Occipital lobe (tissue), 2 donors: ENCODE results near the gene ITPRID1. TPM values are rescaled to one million over a fixed set of nuclear protein-coding genes. Genes with fewer than 3 reads are reported as not detected.
"Not testable (repeated sequence)": the region's sequence is repeated elsewhere in the genome, so short reads cannot be mapped to it uniquely, and the experiment has no call there.

Experiments
- DNase-seq: peaks from one replicate; lab custom pipeline; 2025; lab: John Stamatoyannopoulos, UW
- total RNA-seq: library from RNA; depleted of rRNA; stranded (reverse); fragments of >200 nt; gene quantifications from one replicate; pipeline ENCODE4 v1.2.3, GENCODE V29; 2014

The ITPRID1 gene
- total RNA-seq, 1 donor from 2014 or later = 8.6 TPM

DNA sequence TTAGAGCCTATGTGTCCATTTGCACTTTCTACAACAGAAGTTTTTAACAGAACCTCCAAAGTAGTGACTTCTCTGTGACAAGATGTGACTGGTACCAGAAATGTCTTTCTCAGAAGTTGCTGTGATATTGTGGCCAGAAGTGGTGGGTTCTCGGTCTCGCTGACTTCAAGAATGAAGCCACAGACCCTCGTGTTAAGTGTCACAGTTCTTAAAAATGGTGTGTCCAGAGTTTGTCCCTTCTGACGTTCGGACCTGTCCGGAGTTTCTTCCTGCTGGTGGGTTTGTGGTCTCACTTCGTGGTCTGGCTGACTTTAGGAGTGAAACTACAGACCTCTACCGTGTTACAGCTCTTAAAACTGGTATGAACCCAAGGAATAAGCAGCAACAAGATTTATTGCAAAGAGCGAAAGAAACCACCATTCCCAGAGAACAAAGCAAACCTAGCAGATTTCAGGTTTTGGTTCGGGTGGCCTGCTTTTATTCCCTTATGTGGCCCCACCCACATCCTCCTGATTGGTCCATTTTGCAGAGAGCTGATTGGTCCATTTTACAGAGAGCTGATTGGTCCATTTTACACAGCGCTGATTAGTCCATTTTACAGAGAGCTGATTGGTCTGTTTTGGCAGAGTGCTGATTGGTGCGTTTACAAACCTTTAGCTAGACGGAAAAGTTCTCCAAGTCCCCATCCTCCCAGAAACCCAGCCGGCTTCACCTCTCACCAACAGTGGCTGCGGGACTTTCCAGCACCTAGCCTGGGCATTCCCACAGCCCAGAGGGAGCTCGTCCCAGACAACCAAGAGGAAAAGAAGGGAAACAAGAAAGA lies 3.0 kb downstream of the ITPRID1 start:
- DNase-seq = no peak

DNA sequence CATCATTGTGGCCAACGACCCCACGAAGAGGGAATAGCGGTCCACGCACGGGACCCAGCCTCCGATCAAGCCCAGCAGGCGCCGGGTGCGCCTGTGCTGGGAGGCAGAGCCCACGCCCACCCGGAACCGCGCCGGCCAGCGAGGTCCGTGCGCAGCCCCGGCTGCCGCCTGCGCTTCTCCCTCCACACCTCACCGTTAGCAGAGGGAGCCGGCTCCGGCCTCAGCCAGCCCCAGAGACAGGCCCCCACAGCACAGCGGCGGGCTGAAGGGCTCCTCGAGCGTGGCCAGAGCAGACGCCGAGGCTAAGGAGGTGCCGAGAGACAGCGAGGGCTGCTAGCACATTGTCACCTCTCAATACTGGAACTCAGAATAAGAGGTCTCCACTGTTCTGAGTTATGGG lies 3.6 kb downstream of the ITPRID1 start:
- no peak for DNase-seq

DNA sequence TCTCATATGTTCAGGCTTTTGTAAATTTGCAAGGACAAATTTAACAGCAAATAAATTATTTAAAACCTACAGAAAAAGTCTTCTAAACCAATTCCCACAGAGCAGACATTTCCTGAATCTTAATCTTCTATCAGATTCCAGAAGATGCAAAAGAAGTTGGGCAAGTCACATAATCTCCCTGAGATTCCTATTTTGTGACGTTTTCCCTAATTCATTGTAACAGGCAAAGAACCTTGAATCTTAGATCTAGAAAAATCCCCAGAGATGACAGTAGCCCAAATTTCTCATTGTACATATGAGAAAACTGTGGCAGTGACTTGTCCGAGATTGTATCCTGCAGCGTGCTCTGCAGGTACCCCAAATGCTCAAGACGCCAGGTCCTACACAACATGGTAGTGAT lies 4.9 kb downstream of the ITPRID1 start:
- DNase-seq = no peak

DNA sequence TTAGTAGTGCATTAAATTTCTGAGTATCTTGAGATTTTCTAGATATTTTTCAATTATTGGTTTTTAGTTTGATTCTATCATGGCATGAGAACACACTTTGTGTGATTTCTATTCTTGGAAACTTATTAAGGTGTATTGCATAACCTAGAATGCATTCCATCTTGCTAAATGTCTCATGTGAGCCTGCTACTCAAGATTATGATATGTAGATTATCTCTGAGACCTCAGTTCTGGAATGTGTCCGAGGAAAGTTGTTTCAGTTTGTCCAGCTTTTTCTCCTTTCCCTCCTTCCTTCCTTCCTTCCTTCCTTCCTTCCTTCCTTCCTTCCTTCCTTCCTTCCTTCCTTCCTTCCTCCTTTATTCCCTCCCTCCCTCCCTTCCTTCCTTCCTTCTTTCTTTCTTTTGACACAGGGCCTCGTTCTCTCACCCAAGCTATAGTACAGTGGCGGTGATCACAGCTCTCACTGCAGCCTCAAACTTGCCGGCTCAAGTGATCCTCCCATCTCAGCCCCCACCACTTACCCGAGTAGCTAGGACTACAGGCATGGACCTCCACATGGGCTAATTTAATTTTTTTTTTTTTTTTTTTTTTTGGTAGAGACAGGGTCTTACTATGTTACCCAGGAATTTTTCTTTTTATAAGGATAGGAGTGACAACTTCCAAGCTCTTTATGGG lies 7.6 kb downstream of the ITPRID1 start:
- no peak for DNase-seq

DNA sequence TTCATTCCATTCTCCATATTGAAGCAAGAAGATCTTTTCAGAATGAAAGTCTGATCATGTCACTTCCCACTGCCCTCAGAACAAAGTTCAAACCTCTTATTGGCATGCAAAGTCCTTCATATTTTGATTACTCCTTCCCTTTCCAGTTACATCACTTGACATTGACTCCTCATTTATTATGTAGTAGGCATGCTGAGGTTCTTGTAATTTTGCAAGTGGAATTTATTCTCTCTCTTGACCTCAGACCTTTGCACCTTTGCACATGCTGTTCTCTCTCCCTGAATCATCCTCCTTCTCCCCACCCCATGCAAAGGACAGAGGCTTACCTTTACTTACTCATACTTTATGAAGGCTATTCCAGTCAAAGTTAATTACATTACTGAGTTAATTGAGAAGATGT lies 13.0 kb downstream of the ITPRID1 start:
- no peak for DNase-seq

DNA sequence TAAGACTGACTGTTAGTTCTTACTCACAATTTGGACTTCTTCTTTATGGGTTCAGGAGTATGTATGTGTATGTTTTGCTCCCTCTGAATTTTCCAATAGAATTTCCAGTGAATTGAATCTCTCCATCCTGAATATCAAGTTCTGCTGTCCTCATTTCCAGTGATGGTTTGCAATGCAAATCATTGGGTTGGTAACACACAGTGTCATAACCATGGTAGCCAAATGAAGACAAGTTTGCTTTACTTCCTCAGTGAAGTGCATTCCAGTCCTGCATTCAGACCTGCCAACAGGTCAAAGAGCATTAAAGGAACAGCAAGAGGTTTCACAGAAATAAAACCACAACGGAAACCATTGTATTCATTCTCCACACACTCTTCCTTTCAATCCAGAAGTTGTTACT lies 15.2 kb downstream of the ITPRID1 start:
- no peak for DNase-seq

DNA sequence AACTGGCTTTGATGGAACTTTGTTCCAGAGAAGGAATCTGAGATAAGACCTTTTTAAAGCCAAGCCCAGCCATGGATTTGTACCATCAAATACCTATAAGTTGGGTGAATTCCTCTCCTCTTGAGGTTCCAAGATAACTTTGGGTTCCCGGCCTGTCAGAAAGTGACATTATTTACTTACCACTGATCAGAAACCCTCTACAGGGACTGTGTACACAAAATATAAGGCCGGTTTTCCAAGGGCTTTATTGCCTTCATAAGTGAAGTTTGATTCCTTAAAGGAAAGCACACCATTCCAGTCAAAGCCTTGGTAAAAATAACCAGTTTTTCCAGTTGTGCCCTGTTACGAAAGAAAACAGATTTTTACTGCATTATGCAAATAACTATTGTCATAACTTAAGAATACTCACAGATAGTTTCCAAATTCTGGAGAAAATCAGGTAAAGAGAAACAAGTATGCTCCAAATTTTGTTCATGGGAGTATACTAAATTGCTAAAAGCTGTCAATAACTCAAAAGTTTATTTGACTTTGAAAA lies 26.8 kb downstream of the ITPRID1 start:
- not testable (repeated sequence) for DNase-seq

DNA sequence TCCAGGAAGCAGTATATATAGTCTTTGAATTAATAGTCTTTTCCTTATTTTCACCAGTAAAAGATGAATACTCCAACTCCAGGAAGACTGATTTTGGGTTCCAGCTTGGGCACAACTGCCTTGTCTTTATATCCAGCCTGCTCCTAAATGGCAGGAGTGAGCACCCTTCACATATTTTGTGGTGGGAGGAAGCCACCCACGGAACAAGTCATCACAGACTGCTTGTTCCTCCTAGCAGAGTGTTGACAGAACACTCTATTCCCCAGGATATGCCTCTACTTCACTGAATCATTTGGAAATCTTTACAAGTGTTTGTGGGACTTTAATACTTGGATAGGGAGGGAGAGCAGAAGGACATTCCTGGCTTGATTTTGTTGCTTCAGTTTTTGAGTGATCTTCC lies 31.7 kb downstream of the ITPRID1 start:
- peak; percentile 15 for DNase-seq

DNA sequence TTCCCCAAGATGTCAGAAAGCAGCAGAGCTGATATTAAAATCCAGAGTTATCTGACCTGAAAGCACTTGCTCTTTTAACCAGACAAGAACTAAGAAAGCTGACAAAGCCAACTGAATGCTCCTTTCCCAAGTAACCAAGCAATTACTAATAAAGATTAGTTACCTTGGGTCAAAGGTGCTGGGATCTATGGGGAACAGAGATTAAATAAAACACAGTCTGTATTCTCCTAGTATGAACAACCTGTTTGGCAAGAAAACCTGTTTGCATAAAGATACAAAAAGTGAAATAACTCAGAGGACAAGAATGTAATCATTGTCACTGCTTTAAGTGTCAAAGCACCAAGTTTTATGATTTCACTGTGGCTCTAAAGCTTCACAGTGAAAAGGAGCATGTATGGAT lies 35.7 kb downstream of the ITPRID1 start:
- no peak for DNase-seq

DNA sequence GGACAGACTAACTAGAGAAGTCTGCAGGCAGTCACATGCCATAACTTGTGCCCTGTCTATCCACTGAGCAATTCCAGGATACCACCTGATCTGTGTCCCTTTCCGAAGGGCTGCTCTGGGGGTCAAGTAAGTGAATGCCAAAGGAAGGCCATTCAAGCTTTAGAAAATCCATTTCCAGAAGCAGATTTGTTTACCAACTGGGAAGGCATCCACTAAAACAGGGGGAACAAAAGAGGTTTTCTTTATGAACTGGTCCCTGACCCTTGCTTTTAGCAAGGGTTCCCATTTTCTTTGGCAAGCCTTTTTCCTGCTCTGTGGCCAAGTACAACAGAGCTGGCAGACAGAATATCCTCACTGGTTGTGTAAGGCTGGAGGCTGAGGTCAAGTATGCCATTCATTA lies 36.5 kb downstream of the ITPRID1 start:
- no peak for DNase-seq

DNA sequence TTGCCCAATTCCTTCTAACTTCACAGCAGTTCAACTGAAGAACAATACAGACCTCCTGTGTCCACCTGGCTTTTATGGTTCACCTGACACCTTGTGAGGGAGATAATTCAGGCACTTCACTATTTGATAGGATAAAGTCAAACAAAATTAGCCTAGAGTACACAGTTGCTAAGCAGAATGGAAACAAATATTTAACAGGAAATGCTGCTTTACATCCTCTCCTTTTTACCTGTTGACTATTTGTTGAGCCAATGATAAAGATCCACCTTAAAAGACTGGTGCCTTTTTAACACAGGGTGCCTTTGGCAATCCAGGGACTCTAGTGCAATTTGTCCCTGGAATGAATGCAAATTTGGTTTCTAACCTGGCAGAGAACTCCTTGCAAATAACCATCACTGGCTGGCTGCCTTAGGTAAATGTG lies 39.8 kb downstream of the ITPRID1 start:
- no peak for DNase-seq

DNA sequence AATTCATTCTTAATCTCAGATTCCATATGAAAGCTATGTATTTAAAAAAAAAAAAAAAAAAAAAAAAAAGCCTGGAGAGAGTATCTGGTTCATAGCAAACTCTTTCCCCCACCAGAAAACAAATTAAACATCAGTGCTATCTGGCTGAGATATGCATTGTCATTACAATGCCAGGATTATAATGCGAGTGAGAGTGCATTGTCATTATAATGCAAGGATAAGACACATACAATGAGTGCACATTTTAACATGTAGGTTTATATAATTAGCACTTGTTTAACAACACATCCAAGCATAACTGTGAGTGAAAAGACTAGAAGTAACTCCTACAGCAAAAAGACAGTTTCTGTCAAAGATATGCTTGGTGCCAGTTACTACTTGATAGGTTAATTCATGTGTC lies 48.1 kb downstream of the ITPRID1 start:
- DNase-seq = no peak

DNA sequence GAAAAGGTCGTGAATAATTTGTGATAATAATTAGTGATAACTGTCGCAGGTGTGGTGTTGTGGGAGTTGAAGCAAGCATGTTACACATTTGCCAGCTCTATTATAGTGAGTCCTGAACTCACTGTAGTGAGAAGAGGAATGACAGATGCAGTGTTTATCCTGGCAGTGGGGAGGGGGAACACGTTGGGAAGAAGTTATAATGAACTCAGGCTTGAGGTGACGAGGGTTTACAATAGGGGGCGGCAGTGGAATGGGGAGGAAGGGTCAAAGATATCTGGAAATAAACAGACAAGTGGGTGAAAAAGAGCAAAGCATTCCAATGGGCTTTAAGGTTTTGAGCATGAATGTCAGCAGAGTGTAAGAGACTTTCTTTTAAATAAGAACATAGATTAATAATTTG lies 49.6 kb downstream of the ITPRID1 start:
- no peak for DNase-seq

DNA sequence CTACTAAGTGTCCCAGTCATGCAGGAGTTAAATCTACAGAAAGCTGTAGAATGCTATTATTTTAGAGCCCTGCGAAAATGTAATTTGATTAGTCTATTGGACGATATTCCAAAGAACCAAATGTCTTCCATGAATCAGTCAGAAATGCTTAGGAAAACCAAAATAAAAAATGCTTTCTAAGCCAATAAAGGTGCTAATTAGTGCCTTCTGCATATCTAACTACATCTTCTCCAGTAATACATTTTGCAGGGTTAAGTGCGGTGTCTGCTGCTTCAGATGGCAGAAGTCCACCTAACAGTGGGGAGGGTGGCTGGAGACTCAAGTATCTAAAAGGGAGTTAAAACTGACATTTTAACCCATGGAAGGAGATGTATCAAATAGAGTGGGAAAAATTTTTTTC lies 50.1 kb downstream of the ITPRID1 start:
- no peak for DNase-seq

DNA sequence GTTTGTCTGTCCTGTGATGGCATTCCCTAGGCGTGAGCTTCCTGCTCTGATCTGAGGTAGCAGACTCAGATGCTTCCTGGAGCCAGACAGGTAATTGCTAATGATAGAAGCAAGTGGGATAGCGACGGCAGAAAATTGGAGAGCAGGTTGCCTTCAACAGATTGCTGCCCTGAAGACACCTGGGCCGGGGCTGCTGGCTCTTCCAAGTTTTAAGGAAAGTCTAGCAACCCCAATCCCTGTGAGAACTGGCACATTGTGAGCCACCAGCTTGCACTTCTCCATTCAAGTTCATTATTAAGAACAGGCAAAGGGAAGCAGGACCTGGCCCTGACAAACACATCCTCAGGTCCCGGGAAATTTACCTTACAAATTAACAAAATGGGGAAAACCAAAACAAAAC lies 50.8 kb downstream of the ITPRID1 start:
- no peak for DNase-seq

DNA sequence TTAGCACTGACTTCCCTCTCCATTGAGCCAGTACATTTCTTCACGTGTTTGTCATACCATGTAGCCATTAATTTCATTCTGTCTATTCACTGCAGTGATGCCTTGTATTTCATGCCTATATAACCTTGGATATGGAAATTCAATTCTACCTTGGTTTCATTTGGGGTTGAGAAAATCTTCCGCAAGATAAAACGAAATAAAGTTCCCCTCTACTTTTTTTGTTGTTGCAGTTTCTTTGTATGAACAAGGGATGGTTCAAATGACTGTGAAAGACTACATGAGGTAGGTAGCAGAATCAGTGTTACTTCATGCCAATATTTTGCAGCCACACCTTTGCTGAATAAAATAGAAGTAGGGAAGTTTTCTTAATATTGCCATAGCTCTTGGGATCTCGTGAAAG lies 55.6 kb downstream of the ITPRID1 start:
- no peak for DNase-seq

DNA sequence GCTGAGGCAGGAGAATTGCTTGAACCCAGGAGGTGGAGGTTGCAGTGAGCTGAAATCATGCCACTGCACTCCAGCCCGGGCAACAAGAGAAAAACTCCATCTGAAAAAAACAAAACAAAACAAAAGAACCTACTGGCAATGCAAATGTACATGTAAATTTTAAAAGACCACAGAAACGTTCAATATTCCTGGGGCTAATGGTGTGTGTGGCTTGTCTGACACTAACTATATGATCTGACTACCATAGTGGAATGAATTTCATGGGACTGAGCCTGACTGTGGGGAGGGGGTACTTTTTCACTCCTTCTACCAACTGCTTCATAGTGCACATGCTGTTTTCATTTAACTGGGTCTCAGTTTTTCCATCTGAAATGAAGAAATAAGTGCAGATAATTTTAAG lies 69.6 kb downstream of the ITPRID1 start:
- no peak for DNase-seq

DNA sequence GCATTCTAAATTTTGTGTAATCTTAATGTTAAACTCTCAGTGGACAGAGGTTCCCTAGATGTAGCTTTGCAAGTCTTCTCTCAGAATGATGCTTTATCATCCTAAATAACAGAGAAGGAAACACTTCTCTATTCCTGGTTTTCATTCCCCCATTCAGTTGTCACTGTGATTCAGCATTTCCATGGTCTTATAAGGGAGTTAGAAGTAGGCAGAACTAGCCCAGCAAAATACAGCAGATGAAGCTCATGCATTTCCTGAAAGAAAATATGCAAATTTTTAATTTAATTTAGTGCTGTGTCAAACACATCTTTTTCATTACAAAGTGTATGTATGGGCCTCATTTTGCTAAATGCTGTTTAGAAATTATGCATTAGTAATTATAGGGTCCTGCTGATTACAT lies 70.1 kb downstream of the ITPRID1 start:
- no peak for DNase-seq

DNA sequence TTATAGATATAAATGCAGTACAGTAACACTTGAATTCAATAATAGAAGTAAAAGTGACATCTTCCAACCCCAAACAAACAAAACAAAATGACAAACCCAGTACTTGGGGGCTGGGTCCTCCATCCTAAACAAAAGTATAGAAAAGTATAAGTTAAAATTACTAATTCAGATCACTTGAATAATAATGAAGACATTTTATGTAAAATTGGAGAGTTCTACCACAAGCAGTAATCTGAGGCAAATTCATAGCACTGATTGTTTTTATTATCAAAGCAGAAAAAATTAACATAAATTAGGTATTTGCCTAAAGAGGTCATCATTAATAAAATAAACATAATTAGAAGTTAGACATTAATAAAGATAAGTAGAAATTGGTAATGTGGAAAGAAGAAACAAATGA lies 81.5 kb downstream of the ITPRID1 start:
- DNase-seq = no peak

DNA sequence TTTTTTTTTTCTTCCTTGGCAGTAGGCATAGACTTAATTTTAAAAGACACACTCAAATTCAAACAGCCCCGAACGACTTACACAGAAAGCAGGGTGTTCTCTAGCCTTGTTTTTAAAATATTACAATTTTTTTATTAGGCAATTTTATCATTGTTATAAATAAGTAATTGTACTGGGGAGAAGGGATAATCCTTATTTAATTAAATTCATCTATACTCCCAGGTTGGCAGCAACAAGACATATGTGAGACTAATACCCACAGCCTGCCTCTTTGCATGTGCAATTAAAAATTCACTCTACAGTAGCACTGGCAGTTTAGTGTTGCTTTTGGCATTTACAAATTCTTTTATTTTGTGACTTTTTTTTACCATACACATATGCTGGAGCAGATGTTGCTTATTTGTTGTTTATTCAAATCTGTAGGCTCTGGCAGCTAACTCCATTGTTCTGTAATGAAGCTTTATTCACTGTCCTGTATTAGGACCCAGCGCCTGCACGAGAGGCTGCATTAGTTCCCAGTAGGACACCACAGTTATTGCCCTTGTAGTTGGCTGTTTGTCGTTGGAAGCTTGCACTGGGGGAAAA lies 88.2 kb downstream of the ITPRID1 start:
- no peak for DNase-seq

DNA sequence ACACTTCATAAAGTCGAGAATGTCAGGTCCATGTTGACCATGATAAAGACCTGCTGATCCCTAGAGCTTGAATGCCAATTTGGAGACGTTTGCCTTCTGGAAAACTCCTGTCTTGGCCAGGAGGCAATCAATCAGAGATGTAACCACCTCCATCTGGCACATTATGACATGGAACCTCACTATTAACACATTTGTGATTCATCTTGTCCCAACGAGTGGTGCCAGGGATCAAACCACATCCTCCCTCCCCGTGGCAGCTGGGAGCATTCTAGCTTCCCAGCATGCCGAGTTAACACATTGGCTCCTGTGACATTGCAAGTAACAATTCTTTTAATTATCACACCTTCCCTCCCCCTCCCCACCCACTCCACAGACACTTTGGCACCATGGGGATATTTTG lies 89.2 kb downstream of the ITPRID1 start:
- DNase-seq = peak; percentile 3

DNA sequence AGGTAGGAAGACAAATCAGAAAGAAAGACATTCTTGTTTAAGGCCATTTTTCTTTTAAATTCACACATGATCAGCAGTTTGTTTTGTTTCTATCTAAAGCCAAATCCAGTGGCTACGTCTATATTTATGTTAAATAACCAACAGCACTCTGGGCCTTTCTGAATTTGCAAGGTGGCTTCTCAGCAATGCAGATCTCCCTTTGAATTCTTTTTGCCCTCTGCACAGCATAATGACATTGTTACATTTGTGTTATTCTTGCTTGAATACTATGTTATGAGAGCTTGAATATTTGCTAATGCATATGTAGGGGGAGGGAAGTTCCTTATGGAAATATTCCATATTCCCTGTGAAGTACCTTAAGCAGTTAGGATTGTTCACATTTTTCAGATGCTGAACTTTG lies 99.7 kb downstream of the ITPRID1 start:
- no peak for DNase-seq

DNA sequence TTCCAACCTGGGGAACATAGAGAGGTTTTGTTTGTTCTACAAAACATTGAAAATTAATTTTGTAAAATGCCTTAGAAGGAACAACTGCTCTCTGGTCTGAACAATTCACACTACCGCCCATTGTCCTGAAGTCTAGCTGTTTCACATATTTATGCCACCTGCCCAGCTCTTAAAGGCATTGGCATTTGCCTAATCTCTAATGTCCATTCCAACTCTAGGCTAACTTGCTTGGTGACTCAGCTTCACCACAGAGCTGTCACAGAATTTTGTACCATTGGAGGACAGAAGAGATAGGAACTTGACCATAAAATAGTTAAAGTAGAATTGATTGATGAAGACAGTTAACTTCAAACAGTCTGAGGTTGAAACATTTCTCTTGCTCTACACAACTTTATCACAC lies 119.6 kb downstream of the ITPRID1 start:
- DNase-seq = no peak
